HG03060 (cell line): ENCODE measurements around the gene MAPK1.
"Not testable (repeated sequence)": the region's sequence is repeated elsewhere in the genome, so short reads cannot be mapped to it uniquely, and the experiment has no call there.

ENCODE experiments used
- ATAC-seq: cut with Tn5 transposase; IDR thresholded peaks from one replicate; pipeline ENCODE4 v1.9.1; 2021; ENCODE audit warnings: low read depth, moderate number of reproducible peaks; ENCODE audit not compliant: unreplicated experiment

Gene MAPK1

GRCh38 chr22:21882754-21883333 is 15.4 kb upstream of the MAPK1 start:
- ATAC-seq = not testable (repeated sequence)

- no peak for ATAC-seq
Observed at GRCh38 chr22:21881841-21882753, 14.7 kb upstream of the MAPK1 start.

GRCh38 chr22:21876486-21877176 is 9.2 kb upstream of the MAPK1 start:
- ATAC-seq = no peak

GRCh38 chr22:21874953-21875352 is 7.5 kb upstream of the MAPK1 start:
- ATAC-seq = not testable (repeated sequence)

DNA sequence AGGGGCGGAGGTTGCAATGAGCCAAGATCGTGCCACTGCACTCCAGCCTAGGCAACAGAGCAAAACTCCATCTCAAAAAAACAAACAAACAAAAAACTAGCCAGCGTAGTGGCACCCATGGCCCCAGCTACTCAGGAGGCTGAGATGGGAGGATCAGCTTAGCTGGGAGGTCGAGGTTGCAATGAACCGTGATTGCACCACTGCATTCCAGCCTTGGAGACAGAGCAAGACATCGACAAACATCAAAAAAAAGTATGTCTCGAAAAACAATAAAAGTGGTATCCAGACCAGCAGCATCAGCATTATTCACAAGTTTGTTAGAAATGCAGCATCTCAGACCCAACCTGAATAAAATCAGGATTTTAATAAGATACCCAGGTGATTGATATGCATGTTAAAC is 6.2 kb upstream of the MAPK1 start:
- ATAC-seq = no peak

GRCh38 chr22:21872741-21873140 is 5.3 kb upstream of the MAPK1 start:
- ATAC-seq = not testable (repeated sequence)

DNA sequence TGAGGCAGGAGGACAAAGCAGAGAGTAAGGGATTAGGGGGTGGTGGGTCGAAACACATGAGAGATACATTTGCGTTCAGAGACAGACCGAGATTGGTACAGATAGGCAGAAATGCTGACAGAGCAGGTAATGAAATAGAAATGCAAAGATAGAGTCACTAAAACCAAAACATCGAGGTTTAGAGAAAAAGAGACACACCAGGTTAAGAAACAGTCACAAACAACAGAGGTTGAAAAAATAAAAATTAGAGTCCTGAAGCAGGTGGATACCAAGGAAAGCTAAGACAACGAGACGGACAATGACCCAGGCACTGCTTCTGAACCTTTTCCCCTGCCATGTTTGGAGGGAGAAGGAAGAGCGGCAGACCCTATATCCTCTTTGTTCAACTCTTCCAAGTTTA is 1.2 kb upstream of the MAPK1 start:
- no peak for ATAC-seq

DNA sequence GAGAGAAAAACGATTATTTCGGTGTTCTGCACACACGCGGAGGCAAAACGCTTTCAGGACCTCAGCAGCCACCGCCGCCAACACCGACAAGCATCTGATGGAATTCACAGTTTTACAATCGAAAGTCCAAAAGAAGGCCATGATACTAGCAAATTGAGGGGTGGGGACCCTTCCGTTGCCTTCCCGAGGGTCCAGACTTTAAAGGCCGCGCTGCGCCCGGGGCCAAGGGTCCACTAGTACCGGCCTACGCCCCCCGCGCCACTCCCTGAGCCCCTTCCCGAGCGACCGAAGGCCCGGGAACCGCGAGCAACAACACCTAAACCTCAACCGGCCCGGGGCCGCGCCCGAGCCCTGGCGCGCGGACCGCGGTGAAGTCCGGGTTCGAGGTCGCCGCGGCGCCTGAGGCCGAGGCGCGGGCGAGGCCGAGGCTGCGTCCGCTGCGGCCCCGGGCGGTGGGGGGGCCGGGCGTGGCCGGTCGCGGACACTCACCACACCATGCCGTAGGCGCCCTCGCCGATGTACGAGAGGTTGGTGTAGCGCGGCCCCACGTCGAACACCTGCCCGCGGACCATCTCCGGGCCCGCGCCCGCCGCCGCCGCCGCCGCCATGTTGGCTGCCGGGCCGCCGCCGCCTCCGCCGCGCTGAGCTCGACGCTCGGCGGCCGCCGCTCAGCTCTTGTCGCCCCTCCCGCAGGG is 465 bp downstream of the MAPK1 start:
- ATAC-seq = peak; percentile 9

GRCh38 chr22:21865041-21865440 is 2.4 kb downstream of the MAPK1 start:
- no peak for ATAC-seq

DNA sequence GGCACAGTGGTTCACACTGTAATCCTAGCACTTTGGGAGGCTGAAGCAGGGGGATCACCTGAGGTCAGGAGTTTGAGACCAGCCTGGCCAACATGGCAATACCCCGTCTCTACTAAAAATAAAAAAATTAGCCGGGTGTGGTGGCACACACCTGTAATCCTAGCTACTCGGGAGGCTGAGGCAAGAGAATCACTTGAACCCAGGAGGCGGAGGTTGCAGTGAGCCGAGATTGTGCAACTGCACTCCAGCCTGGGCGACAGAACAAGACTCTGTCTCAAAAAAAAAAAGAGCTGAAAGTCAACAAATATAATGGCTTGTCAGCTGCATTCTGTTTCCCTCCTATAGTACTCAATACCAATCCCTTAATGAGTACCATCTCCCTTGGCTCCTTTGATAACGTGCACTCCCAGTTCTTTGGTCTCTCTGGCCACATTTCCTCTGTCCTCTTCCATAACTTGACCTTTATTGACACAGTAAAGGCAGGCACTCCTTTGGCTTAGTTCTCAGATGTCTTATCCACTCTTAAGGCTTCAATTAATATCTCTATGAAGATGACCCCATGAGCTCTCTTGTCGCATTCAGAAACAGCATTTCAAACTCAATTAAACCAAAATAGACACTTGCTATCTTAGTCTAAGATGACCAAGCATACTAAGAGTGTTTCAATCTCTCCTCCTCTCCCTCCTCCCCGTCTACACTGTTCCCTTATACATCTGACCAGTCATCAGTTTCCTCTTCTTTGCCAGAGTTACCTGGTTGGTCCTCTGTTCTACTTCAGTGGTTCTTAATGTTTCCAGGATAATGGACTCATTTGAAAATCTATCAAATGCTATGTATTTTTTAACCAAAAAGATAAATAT is 4.8 kb downstream of the MAPK1 start:
- ATAC-seq = no peak

- no peak for ATAC-seq
Observed at GRCh38 chr22:21861851-21862250, 5.6 kb downstream of the MAPK1 start.

- no peak for ATAC-seq
Observed at GRCh38 chr22:21861264-21861848, 6.1 kb downstream of the MAPK1 start.

- ATAC-seq = no peak
Observed at GRCh38 chr22:21860491-21861039, 6.9 kb downstream of the MAPK1 start.

DNA sequence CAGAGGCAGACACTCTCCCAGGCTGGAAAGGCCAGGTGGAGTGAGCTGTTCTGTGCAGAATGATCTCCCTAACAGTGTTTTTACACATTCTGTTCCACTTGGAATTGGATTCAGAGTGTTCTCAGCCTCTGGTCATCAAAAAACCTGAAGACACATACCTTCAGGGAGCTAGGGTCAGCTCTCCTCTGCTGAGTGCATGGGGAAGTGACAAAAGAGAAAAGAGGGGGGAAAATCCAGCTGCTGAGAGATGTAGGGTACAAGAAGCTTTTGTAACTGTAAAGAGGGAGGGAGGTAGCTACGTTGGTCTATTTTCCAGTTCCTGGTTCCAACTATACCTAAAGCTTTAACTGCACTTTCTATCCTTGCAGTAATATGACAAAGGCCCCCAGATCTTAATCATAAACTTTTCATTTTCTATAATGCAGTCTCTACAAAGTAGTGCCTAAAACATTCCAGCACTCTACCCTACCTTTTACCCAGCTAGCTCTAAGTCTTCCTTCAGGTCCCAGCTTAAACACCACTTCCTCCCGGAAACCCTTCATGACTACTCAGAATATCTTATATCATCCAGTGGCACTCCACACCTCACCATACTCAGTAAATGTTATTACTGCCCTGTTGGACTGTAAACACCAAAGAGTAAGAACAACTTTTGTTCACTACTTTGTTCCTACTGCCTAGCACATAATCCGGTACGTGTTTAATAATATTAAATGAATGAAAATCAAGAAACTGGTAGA is 9.2 kb downstream of the MAPK1 start:
- no peak for ATAC-seq

DNA sequence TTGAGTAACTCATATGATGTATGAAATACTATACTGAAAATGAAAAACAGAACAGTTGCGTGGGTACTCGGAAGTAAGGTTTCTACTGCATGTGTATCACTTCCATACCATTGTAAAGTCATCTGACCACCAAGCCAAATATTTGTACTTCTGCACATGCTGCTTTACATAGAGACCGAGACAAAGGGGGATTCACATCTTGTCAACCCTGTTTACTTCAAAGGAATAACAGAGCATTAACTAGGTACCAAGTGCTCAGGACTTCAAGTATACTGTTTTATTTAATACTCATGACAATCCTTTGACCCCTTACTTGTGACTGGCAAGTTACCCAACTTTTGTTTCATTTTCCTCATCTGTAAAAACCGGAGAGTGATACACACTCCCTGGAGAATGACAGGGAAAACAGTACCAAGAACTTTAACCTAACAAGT is 9.9 kb downstream of the MAPK1 start:
- ATAC-seq = peak; percentile 79

- ATAC-seq = no peak
Observed at GRCh38 chr22:21856868-21857267, 10.6 kb downstream of the MAPK1 start.

DNA sequence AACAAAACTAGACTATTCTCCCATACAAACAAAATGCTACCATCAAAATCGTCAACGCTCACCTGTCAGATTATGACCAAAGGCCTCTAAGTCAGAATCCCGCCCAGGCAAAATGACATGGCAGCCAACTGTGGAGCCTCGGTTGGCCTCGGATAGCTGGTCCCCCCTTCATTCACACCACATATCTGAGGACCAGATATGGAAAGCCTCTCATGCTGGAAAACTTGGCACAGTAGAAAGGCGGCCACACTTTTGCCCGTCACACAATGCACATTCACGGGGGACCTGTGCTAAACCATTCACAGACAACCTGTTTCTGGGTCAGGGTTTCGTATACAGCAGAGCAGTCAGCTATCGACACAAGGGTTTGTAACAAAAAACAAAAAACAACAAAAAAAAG is 11.2 kb downstream of the MAPK1 start:
- ATAC-seq = no peak

DNA sequence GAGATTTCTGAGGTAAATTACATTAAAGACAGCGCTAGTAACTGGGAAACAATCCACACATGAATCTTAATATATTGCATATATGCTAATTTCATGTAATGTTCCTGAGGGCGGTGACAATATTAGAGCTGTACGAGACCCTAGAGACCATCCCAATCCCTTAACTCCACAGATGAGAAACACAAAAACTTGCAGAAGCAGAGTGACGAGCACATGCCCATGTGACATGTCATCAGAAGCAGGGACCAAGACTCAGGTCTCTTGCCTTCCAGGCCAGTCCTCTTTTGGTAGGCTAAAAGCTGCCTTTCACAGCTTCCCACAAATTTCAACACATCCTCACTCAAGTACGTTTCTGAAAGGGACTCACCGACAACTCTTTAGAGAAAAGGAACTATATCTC is 11.8 kb downstream of the MAPK1 start:
- no peak for ATAC-seq

GRCh38 chr22:21850660-21851059 is 16.8 kb downstream of the MAPK1 start:
- no peak for ATAC-seq
